EL (cell line): ENCODE data around the gene DDX25.

Experiments
- DNase-seq: peaks from one replicate; pipeline ENCODE4 v3.0.0-alpha.2; 2016

DDX25 gene

DNA sequence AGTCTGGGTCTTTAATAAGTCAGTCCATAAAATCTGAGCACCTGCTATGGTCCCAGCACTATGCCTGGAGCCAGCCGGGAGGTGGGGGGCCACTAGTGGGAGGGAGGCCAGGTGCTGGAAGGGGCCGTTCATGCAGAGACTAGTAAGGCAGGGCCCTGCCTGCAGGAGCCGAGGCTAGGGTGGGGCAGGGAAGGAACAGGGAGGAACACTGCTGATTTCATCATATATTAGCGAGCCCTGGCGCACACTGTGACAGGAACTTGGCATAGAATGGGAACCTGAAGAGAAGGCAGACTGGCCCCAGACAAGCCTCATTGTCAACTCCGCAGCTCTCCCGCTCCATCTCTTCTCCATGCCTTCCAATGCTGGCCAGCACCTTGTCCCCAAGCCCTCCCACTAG, 48.7 kb downstream of the DDX25 start:
- DNase-seq = no peak

DNA sequence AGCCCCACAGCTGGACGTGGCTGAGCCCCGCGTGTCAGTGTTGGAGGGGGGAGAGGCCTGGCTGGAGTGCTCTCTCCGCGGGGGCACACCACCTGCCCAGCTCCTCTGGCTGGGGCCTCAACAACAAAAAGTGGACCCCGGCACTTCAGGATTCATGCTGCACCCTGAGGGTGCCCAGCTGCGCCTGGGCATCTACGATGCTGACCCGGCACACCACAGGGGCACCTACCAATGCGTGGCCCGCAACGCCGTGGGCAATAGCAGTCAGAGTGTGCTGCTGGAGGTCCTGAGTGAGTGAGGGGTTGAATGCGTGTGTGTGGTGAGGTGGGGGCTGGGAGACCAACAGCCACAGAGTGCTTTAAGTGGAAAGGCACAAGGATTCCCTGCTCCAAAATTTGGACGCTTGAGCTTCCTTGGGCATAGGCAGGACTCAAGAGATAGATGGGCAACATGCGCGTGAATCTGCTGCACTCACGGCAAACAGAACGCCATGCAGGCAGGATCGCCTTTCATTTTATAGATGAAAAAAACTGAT, 49.2 kb downstream of the DDX25 start:
- DNase-seq = no peak

DNA sequence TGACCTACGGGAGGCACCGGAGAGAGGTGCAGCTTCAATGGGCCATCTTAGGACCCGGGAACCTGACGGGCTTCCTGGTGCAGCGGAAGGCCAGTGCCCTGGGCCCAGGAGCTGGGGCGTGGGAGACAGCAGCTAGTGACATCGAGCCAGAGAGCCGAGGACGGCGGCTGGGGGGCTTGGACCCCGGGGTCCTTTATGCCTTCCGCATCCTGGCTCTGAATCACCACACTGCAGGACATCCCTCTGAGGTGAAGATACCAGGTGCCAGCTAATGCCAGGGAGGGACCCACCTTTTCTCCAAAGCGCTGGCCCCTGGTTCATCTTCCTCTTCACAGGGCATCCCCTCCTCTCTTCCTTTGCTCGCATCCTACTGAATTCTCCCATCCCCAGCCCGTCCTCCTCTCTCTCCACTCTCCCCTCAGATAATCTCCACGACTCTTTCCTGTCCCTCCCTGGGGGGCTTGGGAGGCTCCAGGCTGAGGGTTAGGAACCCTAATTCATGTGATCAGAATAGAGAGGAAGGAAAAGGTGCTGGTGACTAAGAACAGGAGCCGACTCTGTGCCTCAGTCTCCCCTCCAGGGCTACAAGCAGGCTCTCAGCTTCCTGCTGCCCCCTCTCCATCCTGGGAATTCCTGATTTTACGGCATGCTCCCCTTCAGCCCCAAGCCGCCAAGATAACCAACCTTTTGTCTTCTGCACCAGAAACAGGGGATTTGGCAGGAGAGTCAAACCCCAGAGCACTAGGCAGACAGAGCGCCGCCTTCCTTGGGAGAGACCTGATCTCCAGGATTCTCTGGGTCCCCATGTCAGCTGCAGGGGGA, 50.0 kb downstream of the DDX25 start:
- no peak for DNase-seq

DNA sequence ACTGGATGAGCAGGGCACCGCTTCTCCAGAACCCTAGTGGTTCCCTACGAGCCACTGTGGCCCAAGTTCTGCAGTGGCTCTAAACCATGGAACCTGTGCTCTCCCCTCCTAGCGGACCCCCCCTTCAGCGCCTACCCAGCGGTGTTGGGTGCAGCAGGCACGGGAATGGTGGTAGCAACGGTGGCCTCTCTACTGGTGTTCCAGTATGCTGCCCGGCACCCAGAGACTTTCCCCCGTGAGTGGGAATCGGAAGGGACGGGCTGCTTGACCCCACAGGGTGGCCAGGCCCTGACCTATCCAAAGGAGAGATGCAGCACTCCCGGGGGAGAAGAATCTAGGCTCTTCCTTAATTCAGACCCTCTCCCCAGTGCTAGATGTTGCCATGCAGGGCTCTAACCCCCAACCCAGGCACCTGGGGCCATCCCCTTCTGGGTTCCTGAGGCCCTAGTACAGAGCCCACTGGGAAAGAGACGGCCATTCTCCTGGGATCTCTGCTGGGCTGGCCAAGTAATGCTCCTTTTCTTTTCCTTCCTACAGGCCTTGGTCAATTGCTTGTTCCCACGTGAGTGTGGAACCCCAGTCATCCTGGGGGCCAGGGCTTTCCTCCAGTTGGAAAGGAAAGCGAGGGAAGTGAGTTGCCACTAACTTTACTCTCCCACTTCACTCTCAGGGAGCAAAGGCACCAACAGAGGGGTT, 50.8 kb downstream of the DDX25 start:
- DNase-seq = no peak

DNA sequence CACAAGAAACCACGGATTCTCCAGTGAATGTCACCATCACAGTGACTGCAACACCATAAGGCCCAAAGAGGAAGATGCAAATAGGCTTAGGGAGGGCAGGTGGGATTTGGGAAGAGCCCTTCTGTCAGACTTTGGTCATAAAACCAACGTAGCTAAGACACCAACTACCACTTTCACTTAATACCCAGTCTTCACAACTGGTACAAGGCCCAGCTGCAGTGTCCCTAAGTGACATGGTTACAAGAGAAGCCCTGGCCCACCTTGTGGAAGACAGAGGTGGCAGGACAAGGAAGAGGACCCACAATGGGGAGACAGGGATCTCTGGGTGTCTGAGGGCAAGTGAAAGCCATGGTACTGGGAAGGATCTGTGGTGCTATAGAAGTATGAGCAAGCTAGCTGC, 51.5 kb downstream of the DDX25 start:
- DNase-seq = no peak

DNA sequence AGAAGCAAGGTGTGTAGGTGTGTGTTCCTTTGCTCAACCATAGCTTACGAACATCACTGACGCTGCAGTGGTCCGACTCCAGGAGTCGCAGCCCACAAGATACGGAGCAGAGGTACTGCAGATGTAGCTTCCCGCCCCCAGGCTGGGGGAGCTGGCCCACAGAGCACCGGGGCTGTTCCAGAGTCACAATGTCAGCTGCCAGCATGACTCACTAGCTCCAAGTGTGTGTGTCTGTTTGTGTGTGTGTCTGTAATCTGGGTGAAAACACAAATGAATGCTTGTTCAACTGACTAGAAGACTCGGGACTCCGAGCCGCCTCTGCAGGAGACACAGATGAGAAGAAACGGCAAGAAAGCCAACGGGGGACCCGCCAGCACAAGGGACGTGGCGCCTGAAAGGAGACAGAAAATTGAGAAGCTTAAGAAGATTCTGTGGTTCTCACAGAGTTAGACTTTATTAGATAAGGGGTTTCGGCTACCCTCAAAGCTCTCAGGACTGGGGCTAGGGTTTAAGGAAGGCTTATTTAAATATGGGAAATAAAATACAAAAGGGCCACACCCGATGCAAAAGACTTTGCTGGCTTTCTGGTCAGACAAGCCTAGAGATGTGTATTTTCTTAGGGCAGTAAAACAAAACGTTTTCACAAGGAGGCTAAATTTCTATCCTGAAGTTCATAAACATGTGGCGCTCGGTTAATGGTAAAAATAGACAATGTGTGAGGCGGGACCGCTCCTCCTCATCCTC, 52.3 kb downstream of the DDX25 start:
- no peak for DNase-seq

DNA sequence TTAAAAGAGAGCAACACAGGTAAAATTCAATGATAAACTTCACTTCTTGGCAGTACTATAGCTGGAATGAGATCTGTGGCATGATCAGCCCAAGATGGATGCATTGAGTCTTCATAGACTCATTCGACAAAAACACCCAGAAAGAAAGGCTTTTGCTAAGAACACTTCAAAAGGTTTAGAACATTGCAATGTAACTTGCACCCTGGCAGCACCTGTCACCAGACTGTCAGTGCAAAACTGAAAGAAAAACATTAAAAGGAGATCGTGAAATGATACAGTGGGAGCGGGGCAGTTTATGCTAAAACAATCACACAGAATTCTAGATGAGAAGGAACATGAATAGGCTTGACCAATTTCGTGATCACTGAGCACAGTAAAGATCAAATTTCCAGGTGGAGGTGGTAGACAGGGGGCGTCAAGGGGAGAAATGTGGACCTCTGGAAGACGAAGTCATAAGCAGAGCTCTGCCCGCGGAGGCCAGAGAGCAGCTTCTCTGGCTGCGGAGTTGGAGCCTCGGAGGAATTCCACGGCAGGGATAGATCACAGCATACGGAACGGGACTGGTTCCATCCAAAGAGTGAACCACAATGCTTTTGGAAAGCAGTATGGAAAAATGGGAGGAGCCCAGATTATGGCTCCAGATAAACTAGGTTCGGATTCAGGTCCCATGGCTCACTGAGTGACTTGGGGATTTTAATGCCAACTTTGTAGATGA, 53.5 kb downstream of the DDX25 start:
- no peak for DNase-seq

DNA sequence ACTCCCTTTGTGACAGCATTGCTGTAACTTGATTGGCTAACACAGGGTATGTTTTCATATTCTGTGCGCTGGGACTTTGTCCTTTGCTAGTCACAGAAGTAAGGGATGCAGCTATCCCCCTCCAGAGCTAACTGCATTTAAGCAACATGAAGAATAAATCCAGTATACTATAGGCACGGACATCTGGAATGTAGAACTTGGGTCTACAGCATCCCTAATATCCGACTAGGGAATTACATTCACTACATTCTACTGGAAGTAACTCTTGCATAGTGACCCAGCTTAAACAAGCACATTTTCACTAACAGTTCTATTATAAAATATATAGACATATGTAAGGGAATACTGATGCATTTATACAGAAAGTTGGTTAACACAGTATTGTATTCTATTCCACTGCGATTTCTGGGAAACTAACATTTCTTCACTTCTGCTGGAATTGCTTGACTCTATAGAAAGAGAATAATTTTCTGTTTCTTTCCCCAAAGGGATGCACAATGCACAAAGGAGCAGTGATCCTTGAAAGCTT, 54.6 kb downstream of the DDX25 start:
- no peak for DNase-seq

DNA sequence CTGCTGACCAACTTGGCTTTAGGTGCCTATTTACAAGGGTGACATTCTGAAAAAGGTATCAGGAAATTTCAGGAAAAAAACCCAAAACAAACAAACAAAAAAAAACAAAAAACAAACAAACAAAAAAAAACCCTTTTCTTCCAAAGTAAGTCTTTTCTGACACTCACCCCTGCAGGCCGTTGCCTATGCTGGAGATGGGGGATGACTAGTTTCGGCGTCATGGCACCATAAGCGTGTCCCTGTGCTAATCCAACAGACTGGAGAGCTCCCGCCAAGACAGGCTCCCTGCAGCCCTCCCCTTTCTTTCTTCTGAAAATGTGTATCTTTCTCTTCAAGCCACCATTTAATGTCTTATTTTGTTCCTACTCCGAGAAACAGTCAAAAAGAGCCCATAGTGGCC, 55.2 kb downstream of the DDX25 start:
- DNase-seq = no peak

DNA sequence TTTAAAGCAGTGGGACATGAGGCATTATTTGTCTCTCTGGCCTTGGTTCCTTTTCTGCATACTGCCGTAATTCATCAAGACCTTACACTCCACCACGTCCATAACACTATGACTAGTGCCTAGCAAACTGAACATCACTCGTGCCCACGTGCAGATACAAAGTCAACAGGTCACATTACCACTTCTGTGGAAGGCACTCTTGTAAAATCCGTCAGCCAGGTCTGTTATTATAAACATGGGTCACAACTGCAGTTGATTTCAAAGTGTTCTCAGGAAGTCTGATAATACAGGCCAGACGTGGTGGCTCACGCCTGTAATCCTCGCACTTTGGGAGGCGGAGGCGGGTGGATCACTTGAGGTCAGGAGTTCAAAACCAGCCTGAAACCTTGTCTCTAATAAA, 55.6 kb downstream of the DDX25 start:
- DNase-seq = no peak

DNA sequence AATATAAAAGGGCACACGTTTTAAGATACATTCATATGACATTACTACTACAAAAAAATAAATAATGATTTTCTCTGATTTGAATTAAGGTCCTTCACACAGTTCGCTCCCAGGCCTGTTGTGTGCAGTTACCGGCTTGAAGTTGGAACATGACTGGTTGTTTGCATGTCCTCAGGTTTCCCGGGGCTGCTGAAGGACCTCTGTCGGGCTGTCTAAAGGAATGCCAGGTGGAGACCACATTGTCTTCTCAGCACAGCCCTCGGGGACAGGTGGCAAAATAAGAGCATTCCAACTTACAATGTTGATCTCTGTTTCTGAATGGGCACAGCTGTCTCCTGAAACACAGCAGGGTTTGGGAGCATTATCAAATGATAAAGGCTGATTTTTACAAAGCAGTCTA, 56.5 kb downstream of the DDX25 start:
- no peak for DNase-seq

DNA sequence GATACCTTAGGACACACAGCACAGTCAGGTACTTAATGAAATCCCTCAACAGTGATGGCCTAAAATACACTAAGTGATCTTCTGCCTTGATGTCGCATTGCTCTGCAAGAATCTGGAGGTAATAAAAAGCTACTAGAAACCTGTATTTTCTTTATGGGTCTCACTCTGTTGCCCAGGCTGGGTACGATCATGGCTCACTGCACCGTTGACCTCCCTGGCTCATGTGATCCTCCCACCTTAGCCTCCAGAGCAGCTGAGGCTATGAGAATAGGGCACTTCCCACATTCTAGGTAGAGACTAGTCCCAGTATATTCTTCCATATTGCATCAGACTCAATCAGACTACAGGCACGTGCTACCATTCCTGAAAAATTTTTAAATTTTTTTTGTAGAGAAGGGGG, 63.2 kb downstream of the DDX25 start:
- no peak for DNase-seq

DNA sequence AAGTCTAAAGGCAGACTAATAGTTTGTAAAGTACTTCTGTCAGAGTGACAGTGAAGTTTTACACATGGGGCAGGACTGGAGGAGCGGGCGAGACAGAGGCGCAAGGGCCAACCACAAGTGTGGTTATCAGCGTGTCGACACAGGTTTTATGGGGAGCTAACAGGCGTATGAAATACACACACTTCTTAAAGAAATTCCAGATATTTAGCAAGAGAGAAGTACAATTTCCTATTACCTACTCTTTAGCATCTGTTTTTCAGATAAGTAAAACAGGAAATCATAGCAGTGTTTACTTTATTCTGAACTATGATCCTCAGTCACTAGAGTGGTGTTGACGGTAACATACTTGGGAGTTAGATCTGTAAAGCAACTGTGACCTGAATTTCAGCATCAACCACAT, 64.0 kb downstream of the DDX25 start:
- DNase-seq = no peak

DNA sequence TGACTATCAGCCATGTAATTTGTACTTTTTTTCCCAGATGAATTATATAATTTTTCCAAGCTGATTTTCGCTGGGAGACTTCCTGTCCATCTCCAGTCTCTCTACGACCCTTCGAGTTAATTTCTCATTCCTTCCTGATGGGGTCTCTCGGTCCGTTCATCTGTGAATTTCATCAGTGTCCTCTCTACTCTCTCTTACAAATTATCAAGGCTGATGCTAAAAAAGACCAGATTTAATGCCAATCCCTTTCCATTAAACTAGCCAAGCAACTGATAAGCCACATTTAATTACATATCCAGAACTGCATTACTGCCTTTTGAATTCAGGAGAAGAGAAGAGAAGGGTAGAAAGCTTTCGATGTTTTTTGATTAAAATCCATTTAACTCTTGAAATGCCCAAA, 67.3 kb downstream of the DDX25 start:
- DNase-seq = no peak

DNA sequence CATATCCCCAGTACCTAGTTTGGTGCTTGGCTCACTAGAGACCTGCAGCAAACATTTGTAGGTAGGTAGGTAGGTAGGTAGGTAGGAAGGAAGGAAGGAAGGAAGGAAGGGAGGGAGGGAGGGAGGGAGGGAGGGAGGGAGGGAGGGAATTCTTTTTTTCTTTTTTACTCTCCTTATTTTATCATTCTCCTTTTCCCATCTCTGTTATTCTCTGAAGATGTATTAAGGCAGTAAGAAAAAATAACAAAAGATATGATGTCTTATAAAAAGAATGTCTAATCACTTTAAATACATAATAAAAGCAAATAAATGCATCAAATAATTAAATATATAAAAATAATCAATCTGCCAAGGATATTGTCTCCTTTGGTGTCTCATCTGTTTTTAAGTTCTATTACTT, 70.0 kb downstream of the DDX25 start:
- DNase-seq = no peak

DNA sequence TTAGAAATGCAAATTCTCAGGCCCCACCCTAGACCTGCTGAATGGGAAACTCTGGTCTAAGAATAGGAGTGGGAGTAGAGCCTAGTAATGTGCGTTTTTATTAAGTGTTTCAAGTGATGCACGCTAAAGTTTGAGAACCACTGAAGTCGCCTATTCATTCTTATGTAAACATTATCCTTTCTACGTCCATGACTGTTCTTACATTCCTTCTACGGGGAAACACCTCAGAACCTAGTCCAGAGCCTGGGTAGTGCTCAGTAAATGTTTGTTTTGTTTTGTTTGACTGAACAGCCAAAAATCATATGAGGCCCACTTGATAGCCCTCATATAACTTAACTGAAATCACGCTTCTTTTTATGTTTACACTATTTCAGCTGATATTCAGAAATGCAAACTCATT, 71.3 kb downstream of the DDX25 start:
- DNase-seq = no peak

DNA sequence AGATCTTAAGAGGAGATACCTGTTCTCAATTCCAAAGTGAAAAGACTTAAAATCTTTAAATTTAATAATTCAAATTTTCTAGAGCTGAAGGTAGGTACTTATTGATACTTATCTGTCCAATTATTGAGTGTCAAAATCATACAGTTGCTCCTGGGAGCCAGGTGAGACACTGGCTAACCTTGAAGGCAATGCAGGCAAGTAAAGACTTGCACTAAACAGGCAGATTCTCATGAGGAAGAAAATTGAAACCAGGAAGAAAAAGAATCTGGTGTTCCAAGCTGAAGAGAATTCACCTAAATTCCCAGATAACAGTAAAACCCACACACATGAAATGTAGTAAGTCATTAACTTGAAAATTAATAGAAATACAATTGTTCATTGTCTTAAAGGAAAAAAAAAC, 71.8 kb downstream of the DDX25 start:
- DNase-seq = no peak

DNA sequence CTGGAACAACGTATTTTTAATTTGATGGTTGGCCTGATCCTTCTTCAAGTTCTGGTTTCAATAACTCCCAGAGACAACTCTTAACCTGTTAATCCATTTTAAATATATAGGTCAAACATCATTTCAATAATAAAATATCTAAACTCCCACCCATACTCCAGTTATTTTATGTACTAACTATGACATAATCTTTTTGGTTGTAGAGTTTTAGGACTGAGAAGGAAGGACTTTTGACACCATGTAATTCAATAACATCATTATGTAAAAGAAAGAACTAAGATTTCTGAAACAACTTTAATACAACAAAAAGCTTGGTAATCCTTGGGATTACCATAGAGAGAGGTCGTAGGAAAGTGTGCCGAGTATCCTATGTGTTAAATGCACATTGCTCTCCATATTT, 73.0 kb downstream of the DDX25 start:
- DNase-seq = no peak

DNA sequence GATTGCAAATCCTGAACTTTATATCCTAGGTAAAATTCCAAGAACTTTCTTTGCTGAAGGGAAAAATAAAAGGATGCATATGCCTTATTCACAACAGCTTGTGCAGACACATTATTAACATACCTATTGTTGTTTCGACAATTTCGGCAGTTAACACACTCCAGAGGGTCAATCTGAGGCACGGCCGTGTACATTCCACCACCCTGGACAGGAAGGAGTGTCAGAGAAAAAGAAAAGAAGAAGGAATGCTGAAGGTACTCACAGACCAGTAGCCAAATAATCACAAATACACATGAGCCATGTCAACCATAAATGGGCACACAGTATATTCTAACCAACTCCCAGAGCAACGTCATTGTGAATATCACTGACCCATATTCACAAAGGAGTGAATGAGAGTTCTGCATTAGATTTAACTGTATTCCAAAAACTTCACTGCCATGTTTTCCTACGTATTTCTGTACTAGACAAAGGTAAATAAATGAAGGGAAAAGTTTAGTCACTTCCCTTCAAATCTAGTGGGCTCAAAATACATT, 73.9 kb downstream of the DDX25 start:
- no peak for DNase-seq
